Measurements from ENCODE around the gene SULF2.

- TF ChIP-seq CTCF (IDR thresholded peaks at IDR 0.05) (no peak), EZH2 (IDR thresholded peaks at IDR 0.05; ENCODE audit: borderline replicate concordance, insufficient read depth, low read depth, low read length, poor library complexity, severe bottlenecking) (no peak)
Measured at GRCh38 chr20:47796971-47797370, 11.7 kb upstream of the SULF2 start.
